OCI-LY3 (cell line): ENCODE data around the gene FKTN.

Source experiments
- H2AFZ ChIP-seq: fragments of 200-600, 300-600 bp; shearing (Covaris generic); 2 replicates; pipeline ENCODE4 v1.6.0; 2014; ENCODE audit warnings: antibody characterized with exemption, low read depth, low read length
- H3K27ac ChIP-seq: fragments of 200-600, 300-600 bp; sonication (generic); 2 replicates; pipeline ENCODE4 v1.5.1; 2014; ENCODE audit warnings: mild to moderate bottlenecking, low read length, moderate library complexity, mixed read lengths
- H3K27me3 ChIP-seq: fragments of 200-600, 300-600 bp; sonication (generic); 2 replicates; pipeline ENCODE4 v1.6.1; 2014; ENCODE audit warnings: low read depth, low read length, mixed read lengths
- H3K36me3 ChIP-seq: fragments of 200-600, 300-600 bp; sonication (generic); replicated peaks from 2 replicates; pipeline ENCODE3; 2014; ENCODE audit warnings: low read depth, low read length, mixed read lengths
- H3K4me1 ChIP-seq: fragments of 300-600, 200-600 bp; sonication (generic); 2 replicates; pipeline ENCODE4 v1.6.1; 2014; ENCODE audit warnings: low read length, mixed read lengths
- H3K4me2 ChIP-seq: fragments of 200-600, 300-600 bp; sonication (generic); 2 replicates; pipeline ENCODE4 v1.6.1; 2014; ENCODE audit warnings: low read length, mixed read lengths
- H3K4me3 ChIP-seq: fragments of 300-600, 200-600 bp; sonication (generic); 2 replicates; pipeline ENCODE4 v1.5.1; 2014; ENCODE audit warnings: antibody characterized with exemption, mild to moderate bottlenecking, low read length, moderate library complexity
- H3K79me2 ChIP-seq: fragments of 300-600, 200-600 bp; shearing (Covaris generic); 2 replicates; pipeline ENCODE4 v1.6.1; 2014; ENCODE audit warnings: mild to moderate bottlenecking, low read length, mixed read lengths
- H3K9ac ChIP-seq: fragments of 300-600, 200-600 bp; shearing (Covaris generic); 2 replicates; pipeline ENCODE4 v1.6.0; 2014; ENCODE audit warnings: mild to moderate bottlenecking, low read length, moderate library complexity
- H3K9me3 ChIP-seq: fragments of 200-600, 300-600 bp; shearing (Covaris generic); 2 replicates; pipeline ENCODE4 v1.6.1; 2014; ENCODE audit warnings: low read length, mixed read lengths; ENCODE audit not compliant: insufficient read depth
- H4K20me1 ChIP-seq: fragments of 200-600, 300-600 bp; sonication (generic); 2 replicates; pipeline ENCODE4 v1.6.1; 2016; ENCODE audit warnings: low read length, mixed read lengths; ENCODE audit not compliant: insufficient read depth
- EZH2phosphoT487 ChIP-seq: fragments of 200-600 bp; shearing (Covaris generic); IDR thresholded peaks from 2 replicates; pipeline ENCODE4 v1.6.1; 2018; ENCODE audit warnings: antibody characterized with exemption, mixed run types, low read depth
- TF ChIP-seq, protein P1 (sequence below): fragments of 200-600, 300-600 bp; sonication (generic); IDR thresholded peaks from 2 replicates; pipeline ENCODE4 v1.5.1; 2014; ENCODE audit warnings: antibody characterized with exemption, low read length, low read depth

The FKTN gene

DNA sequence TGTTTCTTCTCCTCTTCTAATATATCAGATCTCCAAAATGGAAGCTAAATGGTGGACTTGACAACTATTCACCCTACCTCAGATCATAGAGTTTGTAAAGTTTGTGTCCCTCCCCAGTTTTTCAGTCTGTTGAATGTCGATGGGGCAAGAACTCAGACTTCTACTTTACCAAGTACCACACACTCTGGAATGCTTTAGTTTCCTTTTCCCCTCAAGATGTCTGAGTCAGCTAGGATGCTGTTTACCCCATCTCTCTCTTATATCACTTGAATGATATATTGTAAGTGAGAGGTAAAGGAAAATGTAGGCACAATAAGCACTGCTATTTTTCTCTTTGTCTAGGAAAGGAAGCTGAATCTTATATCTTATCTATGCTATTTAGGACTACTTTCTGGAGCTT lies 78.4 kb downstream of the FKTN start:
- Histone ChIP-seq H3K9ac (no peak overlapping the region), H2AFZ (no peak overlapping the region), H3K79me2 (no peaks in the 10 kb centered on the region), H3K27ac (no peak overlapping the region), H3K4me2 (no peak overlapping the region), H3K36me3 (no peaks in the 10 kb centered on the region), H3K9me3 (no peaks in the 10 kb centered on the region), H3K27me3 (no peaks in the 10 kb centered on the region), H4K20me1 (no peaks in the 10 kb centered on the region), H3K4me3 (no peak overlapping the region), H3K4me1 (peaks cover 19% of the 10 kb centered on the region)
- TF ChIP-seq, protein P1, sequence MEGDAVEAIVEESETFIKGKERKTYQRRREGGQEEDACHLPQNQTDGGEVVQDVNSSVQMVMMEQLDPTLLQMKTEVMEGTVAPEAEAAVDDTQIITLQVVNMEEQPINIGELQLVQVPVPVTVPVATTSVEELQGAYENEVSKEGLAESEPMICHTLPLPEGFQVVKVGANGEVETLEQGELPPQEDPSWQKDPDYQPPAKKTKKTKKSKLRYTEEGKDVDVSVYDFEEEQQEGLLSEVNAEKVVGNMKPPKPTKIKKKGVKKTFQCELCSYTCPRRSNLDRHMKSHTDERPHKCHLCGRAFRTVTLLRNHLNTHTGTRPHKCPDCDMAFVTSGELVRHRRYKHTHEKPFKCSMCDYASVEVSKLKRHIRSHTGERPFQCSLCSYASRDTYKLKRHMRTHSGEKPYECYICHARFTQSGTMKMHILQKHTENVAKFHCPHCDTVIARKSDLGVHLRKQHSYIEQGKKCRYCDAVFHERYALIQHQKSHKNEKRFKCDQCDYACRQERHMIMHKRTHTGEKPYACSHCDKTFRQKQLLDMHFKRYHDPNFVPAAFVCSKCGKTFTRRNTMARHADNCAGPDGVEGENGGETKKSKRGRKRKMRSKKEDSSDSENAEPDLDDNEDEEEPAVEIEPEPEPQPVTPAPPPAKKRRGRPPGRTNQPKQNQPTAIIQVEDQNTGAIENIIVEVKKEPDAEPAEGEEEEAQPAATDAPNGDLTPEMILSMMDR: no peak
- no peak for TF ChIP-seq EZH2phosphoT487

DNA sequence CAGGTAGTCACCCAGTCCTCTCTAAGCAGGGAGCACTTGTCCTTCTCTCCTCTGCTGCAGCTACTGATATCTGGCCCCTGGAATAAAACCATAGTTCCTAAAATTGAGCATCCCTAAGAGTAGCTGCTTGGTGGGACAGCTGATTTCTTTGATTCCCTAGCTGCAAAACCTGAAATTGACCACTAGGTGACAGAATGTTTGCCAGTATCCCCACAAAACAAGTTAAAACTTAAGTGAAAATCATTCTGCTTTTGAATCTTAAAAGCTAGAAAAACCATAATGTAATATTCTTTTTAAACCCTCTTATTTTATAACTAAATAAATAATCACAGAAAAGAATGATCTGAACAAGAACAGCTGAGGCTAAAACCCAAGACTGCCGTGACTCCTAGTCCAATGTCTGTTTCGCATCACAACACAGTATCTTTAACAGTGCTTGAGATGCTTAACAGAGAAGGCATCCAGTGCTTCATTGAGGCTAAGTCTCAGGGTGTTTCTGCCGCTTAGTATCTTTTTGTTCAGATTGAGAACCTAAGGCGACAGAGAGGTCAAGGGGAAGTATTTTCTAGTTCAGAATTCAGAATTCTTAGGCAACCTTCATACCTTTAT lies 80.0 kb downstream of the FKTN start:
- no peaks in the 10 kb centered on the region for H3K27me3 ChIP-seq
- peaks cover 5% of the 10 kb centered on the region for H3K36me3 ChIP-seq
- no peak overlapping the region for H3K4me2 ChIP-seq
- H2AFZ ChIP-seq: no peak overlapping the region
- TF ChIP-seq EZH2phosphoT487: no peak
- TF ChIP-seq, protein P1: peak; percentile 69
- peaks cover 19% of the 10 kb centered on the region for H3K4me1 ChIP-seq
- no peak overlapping the region for H3K27ac ChIP-seq
- no peak overlapping the region for H3K4me3 ChIP-seq
- no peaks in the 10 kb centered on the region for H3K79me2 ChIP-seq
- H4K20me1 ChIP-seq: no peaks in the 10 kb centered on the region
- H3K9me3 ChIP-seq: no peaks in the 10 kb centered on the region
- H3K9ac ChIP-seq: no peak overlapping the region

DNA sequence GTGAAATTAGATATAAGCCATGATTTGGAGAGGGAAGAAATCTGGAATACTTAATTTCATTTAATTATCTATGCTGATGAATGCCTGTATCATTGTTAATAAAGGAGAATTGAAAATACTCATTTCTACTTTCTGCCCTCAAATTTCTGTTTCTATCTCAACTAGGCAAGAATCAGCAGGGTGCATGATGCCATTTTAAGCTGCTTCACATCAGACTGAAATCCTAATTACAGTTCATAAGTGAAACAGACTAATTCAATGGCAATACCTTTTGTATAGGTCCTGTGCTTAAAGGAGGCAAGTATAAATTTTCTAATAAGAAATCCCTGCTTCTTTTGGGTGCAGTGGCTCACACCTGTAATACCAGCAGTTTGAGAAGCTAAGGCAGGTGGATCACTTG lies 82.0 kb downstream of the FKTN start:
- no peaks in the 10 kb centered on the region for H3K79me2 ChIP-seq
- no peaks in the 10 kb centered on the region for H3K9me3 ChIP-seq
- H2AFZ ChIP-seq: no peak overlapping the region
- H4K20me1 ChIP-seq: no peaks in the 10 kb centered on the region
- no peaks in the 10 kb centered on the region for H3K27me3 ChIP-seq
- no peak overlapping the region for H3K4me3 ChIP-seq
- peak overlapping the region; percentile 5; the same call in 1 of the 2 replicates for H3K4me2 ChIP-seq
- H3K4me1 ChIP-seq: peaks cover 19% of the 10 kb centered on the region
- no peak overlapping the region for H3K27ac ChIP-seq
- H3K36me3 ChIP-seq: peaks cover 5% of the 10 kb centered on the region
- TF ChIP-seq, protein P1: no peak
- no peak for TF ChIP-seq EZH2phosphoT487
- H3K9ac ChIP-seq: no peak overlapping the region

GRCh38 chr9:105643795-105644194 lies 85.9 kb downstream of the FKTN start:
- H3K9me3 ChIP-seq: no peaks in the 10 kb centered on the region
- no peak overlapping the region for H3K9ac ChIP-seq
- H3K27me3 ChIP-seq: no peaks in the 10 kb centered on the region
- H3K4me1 ChIP-seq: peaks cover 28% of the 10 kb centered on the region
- H3K27ac ChIP-seq: no peak overlapping the region
- H3K36me3 ChIP-seq: peaks cover 5% of the 10 kb centered on the region
- TF ChIP-seq, protein P1: no peak
- no peak for TF ChIP-seq EZH2phosphoT487
- no peak overlapping the region for H3K4me2 ChIP-seq
- H3K4me3 ChIP-seq: no peak overlapping the region
- no peaks in the 10 kb centered on the region for H3K79me2 ChIP-seq
- H2AFZ ChIP-seq: no peak overlapping the region
- H4K20me1 ChIP-seq: no peaks in the 10 kb centered on the region
